ENCODE measurements around the gene SSR4.
"Not testable (repeated sequence)": the region's sequence is repeated elsewhere in the genome, so short reads cannot be mapped to it uniquely, and the experiment has no call there.

SSR4 gene

DNA sequence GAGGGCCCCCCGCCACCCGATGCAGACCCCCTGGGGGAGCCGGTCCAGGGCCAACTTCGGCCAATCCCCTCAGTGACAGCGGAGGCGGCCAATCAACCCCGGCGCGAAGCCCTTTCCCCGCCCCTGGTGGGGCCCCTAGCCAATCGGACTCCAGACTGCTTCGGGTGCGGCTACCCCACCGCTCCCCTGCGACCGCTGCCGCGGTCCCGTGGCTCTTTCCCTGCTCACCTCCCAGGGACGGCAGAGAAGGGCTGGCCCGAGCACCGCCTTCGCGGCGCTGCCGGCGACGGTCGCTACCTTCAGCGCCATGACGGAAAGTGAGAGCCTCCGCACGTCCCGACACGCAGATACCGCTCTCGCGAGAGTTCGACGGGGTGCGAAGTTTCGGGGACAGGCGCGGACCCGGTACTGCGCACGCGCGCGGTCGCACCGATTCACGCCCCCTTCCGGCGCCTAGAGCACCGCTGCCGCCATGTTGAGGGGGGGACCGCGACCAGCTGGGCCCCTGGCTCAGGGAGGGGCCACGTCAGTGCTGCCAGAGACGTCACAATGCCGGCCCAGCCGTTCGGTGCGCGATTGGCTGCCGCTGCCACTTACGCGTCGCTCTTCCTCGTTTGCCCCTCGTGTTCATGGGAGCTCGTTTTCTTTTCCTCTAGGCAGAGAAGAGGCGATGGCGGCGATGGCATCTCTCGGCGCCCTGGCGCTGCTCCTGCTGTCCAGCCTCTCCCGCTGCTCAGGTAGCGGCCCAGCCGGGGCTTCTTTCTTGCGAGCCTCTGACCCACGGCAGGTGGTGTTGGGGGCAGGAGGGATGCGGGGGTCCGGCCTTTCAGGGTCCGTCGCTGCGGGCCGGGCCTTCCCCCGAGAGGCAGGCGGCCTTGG, at the start of gene SSR4, which contains the start of gene IDH3G:
TSS of gene SSR4 (plus strand) at position 651 of the 879 bp plus-strand sequence. CDS start at position 671, 20 bp downstream.
TSS of gene IDH3G (minus strand) at position 358 of the 879 bp plus-strand sequence. CDS start at position 309, 49 bp downstream.
- DNase-seq, result peak; percentile 94

DNA sequence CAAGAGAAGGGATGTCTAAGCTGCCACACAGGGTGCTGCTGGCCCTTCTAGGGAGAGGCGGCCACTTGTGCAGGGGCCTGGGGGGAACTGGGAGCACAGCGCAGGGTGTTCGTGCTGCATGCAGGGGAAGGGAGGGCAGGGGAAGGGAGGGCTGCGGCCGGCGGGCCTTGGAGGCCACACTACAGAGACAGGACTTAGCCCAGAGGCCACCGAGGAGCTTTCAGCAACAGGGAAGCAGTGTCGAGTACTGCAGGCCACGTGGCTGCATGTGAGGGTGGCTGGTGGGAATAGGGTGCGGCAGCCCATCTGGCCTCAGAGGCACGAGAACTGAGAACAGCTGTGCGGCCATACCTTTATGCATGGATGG, 49.4 kb upstream of the SSR4 start:
- DNase-seq, result not testable (repeated sequence)

DNA sequence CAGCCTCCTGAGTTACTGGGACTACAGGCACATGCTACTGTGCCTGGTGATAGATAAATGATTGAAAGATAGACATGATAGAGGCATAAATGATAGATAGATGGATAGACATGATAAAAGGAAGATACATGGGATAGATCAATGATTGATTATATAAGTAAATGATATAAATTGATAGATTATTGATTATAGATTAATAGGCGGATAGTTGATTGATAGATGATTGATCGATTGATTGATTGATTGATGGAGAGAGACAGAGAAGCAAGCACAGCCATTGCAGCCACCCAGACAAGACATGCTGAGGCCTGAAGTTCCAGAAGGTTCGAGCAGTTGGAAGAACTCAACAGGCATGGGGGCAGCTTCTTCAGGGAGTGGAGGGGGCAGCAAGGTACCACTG, 48.1 kb upstream of the SSR4 start:
- no peak for DNase-seq

DNA sequence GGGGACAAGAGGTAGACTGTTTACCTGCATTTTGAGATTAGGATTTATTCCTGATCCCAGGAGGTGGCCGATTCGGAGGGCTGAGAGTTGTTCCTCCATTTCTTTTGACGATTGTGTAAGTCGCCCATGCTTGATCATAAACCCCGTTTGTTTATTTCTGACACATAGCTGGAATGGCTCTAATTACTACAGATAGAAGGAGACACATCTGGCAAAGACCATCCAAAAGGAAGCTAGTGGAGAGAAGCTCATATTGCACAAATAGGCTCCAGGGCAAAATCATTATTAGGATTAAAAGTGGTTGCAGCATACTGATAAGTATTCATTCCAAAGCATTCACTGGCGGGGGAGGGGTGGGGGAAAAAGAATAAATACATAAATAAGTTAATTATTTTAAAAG, 47.5 kb upstream of the SSR4 start:
- not testable (repeated sequence) for DNase-seq

DNA sequence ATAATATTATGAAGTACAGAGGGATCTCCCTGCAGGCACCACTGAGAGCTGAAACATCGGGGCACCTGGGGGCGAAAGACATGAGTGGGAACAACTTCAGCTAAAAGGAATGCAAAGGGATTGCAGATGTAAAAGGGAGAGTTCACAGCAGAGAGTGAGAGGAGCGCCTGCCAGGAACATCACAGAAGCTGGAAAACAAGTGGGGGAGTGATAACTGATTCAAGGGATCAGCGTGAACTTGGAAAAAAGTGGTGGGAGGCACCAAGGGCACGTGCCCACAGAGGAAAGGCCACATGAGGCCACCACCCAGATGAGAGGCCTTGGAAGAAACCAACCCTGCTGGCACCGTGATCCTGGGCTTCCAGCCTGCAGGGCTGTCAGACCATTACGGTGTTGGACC, 45.5 kb upstream of the SSR4 start:
- not testable (repeated sequence) for DNase-seq

DNA sequence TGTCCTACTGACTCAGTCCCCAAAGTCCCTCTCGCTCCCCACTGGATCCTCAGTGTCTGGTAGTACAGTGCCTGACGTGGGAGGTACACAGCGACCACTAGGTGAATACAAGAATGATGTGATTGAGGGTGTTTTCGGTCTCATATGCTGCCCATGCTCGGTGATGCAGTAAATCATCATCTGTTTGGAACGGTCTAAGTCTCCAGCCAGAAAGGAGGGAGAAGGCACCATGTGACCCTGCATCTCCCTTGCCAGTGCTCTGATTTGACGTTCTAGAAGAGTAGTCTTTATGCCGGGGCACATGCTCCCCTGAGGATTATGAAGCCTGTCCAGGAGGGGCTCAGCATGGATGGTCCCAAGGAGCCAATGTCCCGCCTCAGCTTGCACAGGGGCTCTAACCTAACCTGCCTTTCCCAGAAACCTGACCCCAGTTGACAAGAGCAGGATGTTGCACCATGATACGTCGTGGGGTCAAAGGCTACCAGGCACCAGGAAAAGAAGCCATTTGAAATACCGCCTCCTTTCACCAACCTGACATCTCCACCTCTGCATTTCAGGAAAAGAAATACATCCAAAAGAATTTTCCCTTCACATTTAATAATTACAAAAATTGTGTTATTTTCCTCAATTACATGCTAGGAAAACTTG, 44.2 kb upstream of the SSR4 start:
- no peak for DNase-seq

DNA sequence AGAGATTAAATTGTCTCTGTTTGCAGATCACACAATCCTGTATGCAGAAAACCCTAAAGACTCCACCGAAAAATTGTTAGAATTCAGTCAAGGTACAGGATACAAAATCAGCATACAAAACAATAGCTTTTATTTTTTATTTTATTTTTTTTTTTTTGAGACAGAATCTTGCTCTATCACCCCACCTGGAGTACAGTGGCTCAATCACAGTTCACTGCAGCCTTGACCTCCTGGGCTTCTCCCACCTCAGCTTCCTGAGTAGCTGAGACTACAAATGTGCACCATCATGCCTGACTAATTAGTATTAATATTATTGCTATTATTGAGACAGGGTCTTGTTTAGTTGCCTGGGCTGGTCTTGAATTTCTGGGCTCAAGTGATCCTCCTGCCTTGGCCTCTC, 39.3 kb upstream of the SSR4 start:
- no peak for DNase-seq

DNA sequence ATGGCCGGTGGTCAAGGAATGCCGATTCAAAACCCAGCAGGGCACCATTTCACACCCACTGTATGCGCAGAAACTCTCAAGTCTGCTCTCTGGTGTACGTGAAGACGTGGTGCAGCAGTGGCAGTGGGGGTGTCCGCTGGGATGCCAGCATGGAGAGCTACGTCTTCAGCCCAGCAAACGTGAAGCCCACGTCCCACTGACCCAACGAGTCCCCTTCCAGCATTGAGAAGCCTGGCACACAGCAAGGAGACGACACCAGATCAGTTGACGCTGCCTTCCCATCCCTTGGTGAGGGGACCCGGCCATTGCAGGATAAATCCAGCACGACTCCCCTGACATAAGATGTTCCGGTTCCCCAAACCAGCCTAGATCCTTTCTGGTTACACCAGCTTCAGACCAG, 32.6 kb upstream of the SSR4 start:
- DNase-seq, result no peak

DNA sequence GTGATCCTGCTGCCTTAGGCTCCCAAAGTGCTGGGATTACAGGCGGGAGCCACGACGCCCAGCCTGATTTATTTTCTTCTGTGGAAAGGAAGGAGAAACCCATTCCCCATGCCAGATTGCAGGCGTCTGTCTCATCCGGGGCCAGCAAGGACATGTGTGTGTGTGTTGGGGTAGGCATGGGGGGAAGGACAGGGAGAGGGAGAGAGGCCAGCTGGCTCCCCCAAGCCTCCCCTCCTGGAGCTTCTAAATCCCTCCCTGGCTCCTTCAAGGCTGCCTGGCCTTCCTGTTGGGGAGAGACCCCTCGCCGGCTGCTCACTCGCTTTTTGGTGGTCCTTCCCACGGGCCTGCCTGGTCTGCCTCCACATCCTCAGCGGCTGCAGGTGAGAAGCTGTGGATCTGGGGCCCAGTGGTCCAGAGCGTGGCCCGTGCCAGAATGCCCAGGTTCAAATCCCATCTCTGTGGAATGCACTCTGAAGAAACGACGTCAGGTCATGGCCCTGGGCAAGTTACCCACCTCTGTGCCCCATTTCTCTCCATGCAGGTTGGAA, 31.8 kb upstream of the SSR4 start:
- no peak for DNase-seq

DNA sequence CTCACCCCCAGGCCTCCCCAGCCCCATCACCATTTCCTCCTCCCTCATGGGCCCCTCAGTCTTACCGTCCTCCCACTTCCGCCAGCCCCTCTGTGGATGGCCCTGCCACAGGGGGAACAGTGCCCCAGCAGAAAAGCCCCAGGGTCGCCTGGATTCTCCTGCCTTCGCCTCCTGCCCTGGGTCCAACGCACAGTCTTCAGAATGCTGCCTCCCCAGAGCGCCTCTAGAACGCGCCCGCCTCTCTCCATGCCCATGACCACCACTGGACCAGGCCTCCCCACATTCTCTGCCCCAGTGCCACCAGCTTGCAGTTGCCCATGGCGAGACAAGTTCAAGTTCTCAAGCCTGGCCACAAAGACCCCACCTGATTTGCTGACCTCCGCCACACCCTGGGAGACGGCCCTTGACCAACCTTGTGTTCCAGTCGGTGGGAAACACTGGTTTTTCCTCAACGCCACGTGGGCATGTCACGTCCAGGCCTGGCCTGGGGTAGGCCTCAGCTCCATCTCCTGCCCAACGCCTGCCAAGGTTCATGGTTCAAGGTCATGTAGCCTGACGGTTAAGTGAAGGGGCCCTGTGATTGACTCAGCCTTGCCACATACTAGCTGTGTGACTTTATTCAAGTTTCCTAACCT, 31.1 kb upstream of the SSR4 start:
- DNase-seq, result no peak

DNA sequence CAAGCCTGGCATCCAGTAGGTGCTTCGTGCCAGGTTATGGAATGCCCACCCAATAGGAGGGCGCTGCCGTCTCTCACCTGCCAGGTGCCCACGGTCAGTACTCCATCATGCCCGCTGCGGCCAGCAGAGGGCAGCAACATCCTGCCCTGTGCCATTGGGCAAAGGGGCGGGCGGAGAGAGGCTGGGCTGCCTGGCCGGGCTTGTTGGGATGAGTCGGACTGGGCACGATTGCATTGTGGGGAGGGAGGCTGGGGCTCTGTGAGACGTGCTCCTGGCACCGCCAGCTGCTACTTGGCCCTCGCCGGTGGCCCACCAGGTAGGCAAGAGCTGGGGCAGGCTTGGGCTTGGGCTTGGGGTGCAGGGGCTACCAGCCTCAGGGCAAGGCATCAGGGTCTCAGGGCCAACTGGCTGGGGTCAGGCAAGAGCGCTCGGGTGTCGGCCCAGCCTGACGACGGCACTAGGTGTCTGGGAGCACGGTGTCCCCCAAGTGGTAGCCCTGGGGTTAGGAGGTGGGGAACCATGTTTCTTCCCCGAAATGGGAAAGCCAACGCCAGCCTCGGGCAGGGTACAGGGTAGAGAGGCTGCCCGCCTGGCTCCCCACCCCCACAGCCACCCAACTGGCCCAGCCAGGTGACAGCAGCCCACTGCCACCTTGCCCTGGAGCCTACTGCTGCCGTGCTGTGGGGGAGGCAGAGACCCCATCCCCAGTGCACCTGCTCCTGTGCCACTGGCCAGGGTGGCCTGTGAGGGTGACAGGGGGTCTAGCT, 30.3 kb upstream of the SSR4 start, which contains the start of gene PLXNB3:
TSS of gene PLXNB3 (plus strand) at position 261 of the 767 bp plus-strand sequence. CDS start 1,287 bp downstream, outside the sequence.
- peak; percentile 65 for DNase-seq

DNA sequence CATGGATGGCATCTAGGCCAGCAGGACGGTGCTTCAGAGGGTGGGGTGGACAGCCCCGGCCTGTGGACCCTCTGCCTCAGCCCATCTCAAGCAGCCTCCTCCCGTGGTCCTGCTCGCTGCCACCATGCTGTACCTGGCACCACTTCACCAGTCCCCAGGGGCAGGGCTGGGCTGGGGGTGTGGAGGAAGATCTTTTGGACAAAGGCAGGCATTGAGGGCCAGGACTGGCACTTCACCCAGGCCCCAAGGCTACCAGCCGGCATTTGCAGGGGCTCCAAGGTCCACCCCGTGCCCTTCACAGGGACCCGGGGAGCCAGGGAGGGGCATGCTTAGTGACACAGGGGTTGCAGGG, 29.7 kb upstream of the SSR4 start:
- DNase-seq, result no peak

DNA sequence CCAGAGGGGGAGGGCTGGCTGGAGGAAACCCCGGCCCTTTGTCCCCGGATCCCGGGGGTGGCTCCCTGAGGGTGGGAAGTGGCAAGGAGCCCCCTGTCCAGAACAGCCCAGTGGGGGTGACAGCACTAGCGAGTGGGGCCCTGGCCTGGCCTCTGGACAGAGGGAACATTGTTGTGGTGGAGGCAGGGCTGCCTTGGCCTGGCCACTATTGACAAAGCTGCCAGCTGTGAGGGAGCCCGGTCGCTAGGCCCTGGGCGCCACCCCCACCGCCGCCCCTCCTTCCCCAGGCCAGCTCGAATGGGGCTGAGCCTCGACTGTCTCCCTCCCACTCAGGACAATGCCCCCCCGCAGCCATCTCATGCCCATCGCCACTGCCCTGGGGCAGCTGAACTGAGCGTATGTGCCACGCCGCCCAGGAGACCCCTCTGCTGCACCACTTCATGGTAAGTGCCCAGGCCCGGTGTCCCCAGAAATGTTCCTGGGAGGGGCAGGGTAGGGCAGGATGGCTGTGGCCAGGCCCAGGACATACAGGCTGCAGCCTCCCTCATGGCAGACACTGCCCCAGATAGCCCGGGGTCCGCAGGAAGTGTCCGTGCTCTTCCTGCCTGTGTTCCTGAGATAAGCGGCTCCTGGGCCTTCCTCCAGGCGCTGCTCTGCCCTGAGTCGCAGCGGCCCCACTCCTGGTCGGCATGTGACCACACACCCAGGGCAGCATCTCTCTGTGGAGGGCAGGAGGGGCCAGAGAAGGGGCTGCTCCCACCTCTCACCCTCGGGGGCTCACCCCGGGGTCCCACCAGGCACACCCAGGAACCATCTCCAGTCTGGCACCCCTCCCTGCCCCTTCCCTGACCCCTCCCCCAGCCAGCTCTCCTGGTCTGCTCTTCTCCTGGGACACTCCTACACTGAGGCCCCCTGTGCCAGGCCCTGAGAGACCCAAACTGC, 29.1 kb upstream of the SSR4 start:
- DNase-seq, result no peak

DNA sequence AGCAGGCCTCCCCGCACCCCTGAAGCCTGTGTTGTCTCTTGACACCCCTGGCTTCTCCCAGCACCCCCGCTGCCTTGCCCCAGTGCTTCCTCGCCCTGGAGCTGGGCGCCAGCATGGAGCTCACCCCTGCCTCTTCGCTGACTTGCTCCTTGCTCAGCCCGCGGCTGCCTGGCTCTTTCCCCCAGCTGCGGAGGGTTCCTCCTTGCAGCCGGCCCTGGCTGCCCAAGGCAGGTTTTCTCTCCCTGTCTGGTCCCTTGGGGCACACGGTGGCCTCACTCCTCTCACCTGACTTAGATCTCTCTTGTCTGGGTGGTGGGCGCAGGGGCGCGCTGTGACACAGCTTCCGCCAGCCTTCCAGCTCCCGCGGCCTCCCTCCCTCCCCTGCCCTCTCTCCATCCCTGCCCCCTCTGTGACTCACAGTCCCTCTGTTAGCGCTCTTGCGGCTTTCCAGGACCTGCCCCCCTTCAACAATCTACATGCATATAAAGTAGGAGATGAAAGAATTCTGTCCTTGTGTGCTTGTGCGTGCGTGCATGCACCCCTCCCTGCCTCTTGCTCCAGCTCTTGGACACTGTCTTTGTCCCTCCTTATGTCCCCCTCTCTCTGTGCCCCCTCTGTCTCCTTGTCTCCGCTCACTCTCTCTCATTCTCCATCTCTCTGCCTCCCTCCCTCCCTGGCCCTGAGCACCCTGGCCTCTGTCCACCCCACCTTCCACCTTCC, 28.2 kb upstream of the SSR4 start:
- peak; percentile 75 for DNase-seq

DNA sequence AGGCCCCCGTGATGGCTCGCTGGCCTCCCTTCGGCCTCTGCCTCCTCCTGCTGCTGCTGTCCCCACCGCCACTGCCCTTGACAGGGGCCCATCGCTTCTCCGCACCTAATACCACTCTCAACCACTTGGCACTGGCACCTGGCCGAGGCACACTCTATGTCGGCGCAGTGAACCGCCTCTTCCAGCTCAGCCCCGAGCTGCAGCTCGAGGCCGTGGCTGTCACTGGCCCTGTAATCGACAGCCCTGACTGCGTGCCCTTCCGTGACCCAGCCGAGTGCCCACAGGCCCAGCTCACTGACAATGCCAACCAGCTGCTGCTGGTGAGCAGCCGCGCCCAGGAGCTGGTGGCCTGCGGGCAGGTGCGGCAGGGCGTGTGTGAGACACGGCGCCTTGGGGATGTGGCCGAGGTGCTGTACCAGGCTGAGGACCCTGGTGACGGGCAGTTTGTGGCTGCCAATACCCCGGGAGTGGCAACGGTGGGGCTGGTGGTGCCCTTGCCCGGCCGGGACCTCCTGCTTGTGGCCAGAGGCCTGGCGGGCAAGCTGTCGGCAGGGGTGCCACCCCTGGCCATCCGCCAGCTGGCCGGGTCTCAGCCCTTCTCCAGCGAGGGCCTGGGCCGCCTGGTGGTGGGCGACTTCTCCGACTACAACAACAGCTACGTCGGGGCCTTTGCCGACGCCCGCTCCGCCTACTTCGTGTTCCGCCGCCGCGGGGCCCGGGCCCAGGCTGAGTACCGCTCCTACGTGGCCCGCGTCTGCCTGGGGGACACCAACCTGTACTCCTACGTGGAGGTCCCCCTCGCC, 27.4 kb upstream of the SSR4 start:
- no peak for DNase-seq

DNA sequence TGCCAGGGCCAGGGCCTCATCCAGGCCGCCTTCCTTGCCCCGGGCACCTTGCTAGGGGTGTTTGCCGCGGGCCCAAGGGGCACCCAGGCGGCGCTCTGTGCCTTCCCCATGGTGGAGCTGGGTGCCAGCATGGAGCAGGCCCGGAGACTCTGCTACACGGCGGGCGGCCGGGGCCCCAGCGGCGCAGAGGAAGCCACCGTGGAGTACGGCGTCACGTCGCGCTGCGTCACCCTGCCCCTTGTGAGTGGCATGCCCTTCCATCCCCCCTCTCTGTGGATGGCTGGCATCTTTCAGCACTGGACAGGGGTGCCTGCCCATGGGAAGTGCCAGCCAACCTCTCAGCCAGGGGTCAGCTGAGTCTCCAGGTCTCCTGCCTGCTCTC, 26.8 kb upstream of the SSR4 start:
- DNase-seq, result no peak

DNA sequence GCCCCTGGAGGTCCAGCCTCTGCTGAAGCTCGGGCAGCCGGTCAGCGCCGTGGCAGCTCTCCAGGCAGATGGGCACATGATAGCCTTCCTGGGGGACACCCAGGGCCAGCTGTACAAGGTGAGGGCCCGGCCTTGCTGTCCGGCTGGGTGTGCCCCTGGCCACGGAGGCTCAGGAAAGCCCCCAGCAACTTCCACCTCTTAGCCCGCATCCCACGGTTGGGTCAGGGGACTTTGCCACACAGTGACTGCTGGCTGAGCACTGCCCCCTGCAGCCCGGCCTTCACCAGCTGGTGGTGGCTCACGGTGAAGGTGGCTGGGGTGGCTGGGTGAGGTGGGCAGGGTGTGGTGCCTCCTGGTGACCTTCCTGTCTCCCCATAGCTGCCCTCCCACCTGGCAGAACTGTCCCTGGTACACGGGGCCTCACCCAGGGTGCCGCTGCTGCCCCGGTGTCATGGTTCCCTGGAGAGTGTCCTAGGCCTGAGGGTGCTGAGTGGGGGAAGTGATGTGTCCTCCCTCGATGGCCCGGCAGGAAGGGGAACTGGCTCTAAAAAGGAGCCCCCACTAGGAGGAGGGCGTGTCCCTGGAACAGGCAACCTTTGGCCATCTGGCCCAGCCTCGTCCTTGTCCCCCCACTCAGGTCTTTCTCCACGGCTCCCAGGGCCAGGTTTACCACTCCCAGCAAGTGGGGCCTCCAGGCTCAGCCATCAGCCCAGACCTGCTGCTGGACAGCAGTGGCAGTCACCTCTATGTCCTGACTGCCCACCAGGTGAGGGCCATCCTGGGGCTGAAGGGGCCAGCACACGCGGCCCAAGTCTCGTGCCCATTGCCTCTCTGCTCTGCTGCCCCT, 25.9 kb upstream of the SSR4 start:
- DNase-seq, result no peak

DNA sequence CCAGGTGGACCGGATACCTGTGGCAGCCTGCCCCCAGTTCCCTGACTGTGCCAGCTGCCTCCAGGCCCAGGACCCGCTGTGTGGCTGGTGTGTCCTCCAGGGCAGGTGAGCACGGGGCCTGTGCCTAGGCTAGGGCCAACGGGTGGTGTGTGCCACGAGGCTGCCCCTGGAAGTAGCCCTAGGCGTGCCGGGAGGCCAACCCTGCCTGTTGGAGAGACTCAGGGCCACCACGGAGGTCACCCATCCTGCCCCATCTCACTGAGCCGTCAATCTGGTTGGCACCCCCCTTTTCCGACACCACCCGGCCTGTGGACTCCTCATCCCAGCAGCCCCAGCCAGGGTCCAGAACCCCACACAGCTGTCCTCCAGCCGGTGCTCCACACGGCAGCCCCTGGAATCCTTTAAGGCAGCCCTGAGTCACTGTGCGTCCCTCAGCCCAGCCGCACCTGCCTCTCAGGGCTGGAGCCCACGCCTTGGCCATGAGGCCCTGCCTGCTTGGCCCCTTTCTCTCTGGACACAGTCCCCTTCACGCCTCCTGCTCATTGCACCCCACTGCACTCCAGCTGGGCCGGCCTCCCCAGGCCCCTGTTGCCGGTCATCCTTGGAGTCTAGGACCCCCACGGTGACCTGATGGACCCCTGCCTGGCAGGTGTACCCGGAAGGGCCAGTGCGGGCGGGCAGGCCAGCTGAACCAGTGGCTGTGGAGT, 25.2 kb upstream of the SSR4 start:
- no peak for DNase-seq
